ENCODE measurements around the gene MKKS. TPM values are rescaled to one million over a fixed set of nuclear protein-coding genes. Genes with fewer than 3 reads are reported as not detected.

MKKS gene
- total and polyA plus RNA-seq, 10 donors, result 10.4 to 18.8 (median 14.0) TPM

GRCh38 chr20:10454151-10454750 lies 20.2 kb upstream of the MKKS start:
- no peak for TF ChIP-seq POLR2A (IDR thresholded peaks at IDR 0.05)
- TF ChIP-seq CTCF (IDR thresholded peaks at IDR 0.05 in 8 of 11, conservative IDR thresholded peaks at IDR 0.05 in 3 of 11), result no peak
- no peak for TF ChIP-seq POLR2AphosphoS5 (IDR thresholded peaks at IDR 0.05)
- H3K27ac ChIP-seq, result peak overlapping the region in 6 of 8 donors; percentile 27 to 77 (median 54)
- peaks cover 8 to 23% (median 17%) of the 10 kb centered on the region in 6 donors for H3K4me1 ChIP-seq
- no peaks in the 10 kb centered on the region for H3K27me3 ChIP-seq (replicated peaks in 1 of 7)
- no peak overlapping the region for H3K4me3 ChIP-seq
- DNase-seq, result no peak
- intact Hi-C loops (cut with DNase I; ENCODE audit: low total_unique reads), result no loop called here
- H3K36me3 ChIP-seq, result peaks cover 0 to 11% (median 0%) of the 10 kb centered on the region in 6 donors
- peaks cover 0 to 18% (median 11%) of the 10 kb centered on the region in 8 donors for H3K9me3 ChIP-seq

- H3K27me3 ChIP-seq (replicated peaks in 1 of 7), result no peaks in the 10 kb centered on the region
- peak overlapping the region in 6 of 8 donors; percentile 27 to 77 (median 54) for H3K27ac ChIP-seq
- TF ChIP-seq CTCF (IDR thresholded peaks at IDR 0.05 in 8 of 11, conservative IDR thresholded peaks at IDR 0.05 in 3 of 11) (no peak), POLR2AphosphoS5 (IDR thresholded peaks at IDR 0.05) (peak in 2 of 3 donors; percentile 35 to 55), POLR2A (IDR thresholded peaks at IDR 0.05) (no peak)
- intact Hi-C loops (cut with DNase I; ENCODE audit: low total_unique reads), result no loop called here
- DNase-seq, result peak; percentile 84
- 13 to 28% (median 21%) methylated on average over 5 of the region's 5 CpGs for WGBS, 5 donors
- H3K4me3 ChIP-seq, result no peak overlapping the region
- peaks cover 8 to 23% (median 17%) of the 10 kb centered on the region in 6 donors for H3K4me1 ChIP-seq
- H3K36me3 ChIP-seq, result peaks cover 0 to 3% (median 0%) of the 10 kb centered on the region in 6 donors
- H3K9me3 ChIP-seq, result peaks cover 0 to 18% (median 11%) of the 10 kb centered on the region in 8 donors
Observed at GRCh38 chr20:10453241-10453640, 19.2 kb upstream of the MKKS start.

GRCh38 chr20:10449270-10449669 lies 15.2 kb upstream of the MKKS start:
- Histone ChIP-seq H3K4me1 (peaks cover 8 to 31% (median 25%) of the 10 kb centered on the region in 6 donors), H3K9me3 (no peaks in the 10 kb centered on the region), H3K27ac (no peak overlapping the region), H3K4me3 (no peak overlapping the region), H3K27me3 (replicated peaks in 1 of 7) (no peaks in the 10 kb centered on the region), H3K36me3 (no peaks in the 10 kb centered on the region)
- no peak for TF ChIP-seq POLR2AphosphoS5 (IDR thresholded peaks at IDR 0.05)
- no peak for TF ChIP-seq POLR2A (IDR thresholded peaks at IDR 0.05)
- no peak for TF ChIP-seq CTCF (IDR thresholded peaks at IDR 0.05 in 8 of 11, conservative IDR thresholded peaks at IDR 0.05 in 3 of 11)
- intact Hi-C loops (cut with DNase I; ENCODE audit: low total_unique reads), result no loop called here
- DNase-seq, result no peak
- WGBS, 5 donors, result 92 to 96% (median 94%) methylated on average over 2 of the region's 2 CpGs

GRCh38 chr20:10448270-10449156 lies 14.5 kb upstream of the MKKS start:
- H3K36me3 ChIP-seq, result no peaks in the 10 kb centered on the region
- H3K27ac ChIP-seq, result no peak overlapping the region
- DNase-seq, result no peak
- no peak for TF ChIP-seq POLR2AphosphoS5 (IDR thresholded peaks at IDR 0.05)
- TF ChIP-seq CTCF (IDR thresholded peaks at IDR 0.05 in 8 of 11, conservative IDR thresholded peaks at IDR 0.05 in 3 of 11), result no peak
- no peak for TF ChIP-seq POLR2A (IDR thresholded peaks at IDR 0.05)
- WGBS, 5 donors, result 90 to 98% (median 92%) methylated on average over 6 of the region's 6 CpGs
- no peaks in the 10 kb centered on the region for H3K27me3 ChIP-seq (replicated peaks in 1 of 7)
- no peak overlapping the region for H3K4me3 ChIP-seq
- intact Hi-C loops (cut with DNase I; ENCODE audit: low total_unique reads), result no loop called here
- no peaks in the 10 kb centered on the region for H3K9me3 ChIP-seq
- H3K4me1 ChIP-seq, result peaks cover 3 to 24% (median 19%) of the 10 kb centered on the region in 6 donors
